IPS-18c (cell line): Measurements from ENCODE around the gene SUV39H1.

Source experiments
- H3K4me3 ChIP-seq: 2 replicates; pipeline ENCODE4 v1.7.0; 2013; ENCODE audit warnings: low read depth, mild to moderate bottlenecking, low read length, moderate library complexity; ENCODE audit not compliant: insufficient read depth
- H3K9me3 ChIP-seq: one replicate; pipeline ENCODE4 v1.6.1; 2013; ENCODE audit warnings: mild to moderate bottlenecking, low read length, moderate library complexity; ENCODE audit not compliant: control insufficient read depth, insufficient read depth

SUV39H1 gene

DNA sequence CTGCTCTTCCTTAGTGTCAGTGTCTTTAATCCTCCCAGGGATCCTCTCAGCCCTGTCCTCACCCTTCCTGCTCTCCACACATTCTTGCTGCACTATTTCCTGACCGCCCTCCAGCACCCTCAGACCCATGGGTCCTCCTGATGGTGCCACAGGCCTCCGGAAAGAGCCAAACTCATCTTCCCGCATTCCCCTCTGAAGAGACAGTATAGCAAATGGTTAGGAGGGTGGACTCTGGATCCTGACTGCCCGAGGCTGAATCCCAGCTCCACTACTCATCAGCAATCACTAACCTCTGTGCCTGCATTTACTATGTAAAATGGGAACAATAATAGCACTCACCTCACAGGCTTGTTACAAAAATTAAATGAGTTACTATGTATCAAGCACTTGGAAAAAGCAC is 6.2 kb downstream of the SUV39H1 start:
- Histone ChIP-seq H3K9me3 (peaks cover 2% of the 10 kb centered on the region), H3K4me3 (no peak overlapping the region)

DNA sequence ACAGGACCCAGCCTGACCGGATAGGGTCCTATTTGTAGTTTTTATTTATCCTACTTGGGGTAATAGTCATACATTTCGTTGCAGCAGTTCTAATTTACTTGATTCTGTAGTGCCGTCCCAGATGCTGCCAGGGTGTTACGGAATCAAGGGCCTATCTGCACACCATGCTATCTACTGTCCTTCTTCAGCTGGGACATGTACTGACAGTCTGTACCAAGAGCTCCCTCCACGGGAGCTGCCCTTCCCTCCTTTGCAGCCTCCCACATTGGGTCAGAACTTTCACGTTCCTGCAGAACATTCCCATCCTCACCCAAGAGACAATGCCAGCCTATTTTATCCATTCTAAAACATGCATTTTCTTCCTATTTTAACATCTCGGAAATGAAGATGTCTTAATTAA is 6.7 kb downstream of the SUV39H1 start:
- Histone ChIP-seq H3K4me3 (no peak overlapping the region), H3K9me3 (peaks cover 2% of the 10 kb centered on the region)

DNA sequence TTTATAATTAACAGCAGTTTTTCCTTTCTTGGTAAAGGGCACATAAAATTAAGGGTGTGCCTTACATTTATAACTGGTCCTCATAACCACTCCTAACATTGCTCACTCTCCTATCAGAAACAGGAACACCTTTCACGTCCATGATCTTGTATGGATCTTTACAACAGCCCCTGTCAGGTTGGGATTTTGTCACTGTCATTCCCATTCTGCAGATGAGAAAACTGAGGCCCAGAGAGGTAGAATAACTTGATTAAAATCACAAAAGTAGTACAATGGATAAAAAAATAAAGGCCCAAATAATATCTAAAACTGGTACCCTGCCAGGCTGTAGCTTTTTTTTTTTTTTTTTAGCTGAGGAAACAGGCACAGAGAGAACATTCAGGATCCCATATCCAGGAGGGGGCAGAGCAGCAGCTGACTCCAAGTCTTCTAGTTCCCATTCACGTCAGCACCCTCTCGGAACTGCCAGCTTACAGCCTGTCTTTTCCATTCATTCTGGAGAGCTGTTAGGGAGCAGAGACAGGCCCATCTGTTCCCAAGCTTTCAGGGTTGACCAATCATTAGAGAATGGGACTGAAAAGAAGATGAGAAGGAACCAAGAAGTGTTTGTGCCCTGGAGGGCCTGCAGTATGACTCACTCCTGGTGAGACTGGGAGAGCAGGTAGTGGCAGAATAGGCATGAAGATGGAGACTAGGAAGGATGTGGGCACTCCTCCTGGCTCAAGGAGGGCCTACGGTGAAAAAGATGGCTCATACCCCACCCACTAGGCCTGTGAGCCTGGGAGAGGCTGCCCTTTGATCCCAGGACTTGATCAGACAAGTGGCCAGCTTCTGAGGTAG is 7.3 kb downstream of the SUV39H1 start:
- Histone ChIP-seq H3K9me3 (peaks cover under 1% of the 10 kb centered on the region), H3K4me3 (no peak overlapping the region)

- peaks cover 3% of the 10 kb centered on the region for H3K9me3 ChIP-seq
- H3K4me3 ChIP-seq, result no peak overlapping the region
Measured at GRCh38 chrX:48705871-48706270, 9.3 kb downstream of the SUV39H1 start.

DNA sequence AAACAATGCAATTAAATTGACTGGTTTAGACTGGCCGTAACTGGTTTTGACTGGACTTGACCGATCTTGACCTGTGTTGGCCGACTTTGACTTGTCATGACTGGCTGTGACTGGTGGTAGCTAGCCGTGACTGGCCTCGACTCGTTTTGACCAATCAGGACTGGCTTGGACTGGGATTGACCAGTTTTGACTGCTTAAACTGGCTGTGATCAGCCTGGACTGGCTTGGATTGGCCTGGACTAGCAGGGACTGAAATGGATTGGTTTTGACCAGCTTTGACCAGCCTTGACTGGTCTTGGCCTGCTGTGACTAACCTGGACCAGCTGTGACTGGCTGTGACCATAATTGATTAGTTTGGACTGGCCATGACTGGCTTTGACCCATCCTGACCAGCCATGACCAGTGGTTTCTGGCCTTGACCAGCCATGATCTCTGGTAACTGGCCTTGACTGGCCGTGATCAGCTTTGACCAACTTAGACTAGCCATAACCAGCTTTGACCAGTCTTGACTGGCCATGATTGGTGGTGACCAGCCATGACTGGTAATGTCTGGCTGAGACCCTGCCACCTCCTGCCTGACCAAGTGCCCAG is 13.1 kb downstream of the SUV39H1 start:
- H3K4me3 ChIP-seq, result no peak overlapping the region
- H3K9me3 ChIP-seq, result peaks cover 5% of the 10 kb centered on the region

DNA sequence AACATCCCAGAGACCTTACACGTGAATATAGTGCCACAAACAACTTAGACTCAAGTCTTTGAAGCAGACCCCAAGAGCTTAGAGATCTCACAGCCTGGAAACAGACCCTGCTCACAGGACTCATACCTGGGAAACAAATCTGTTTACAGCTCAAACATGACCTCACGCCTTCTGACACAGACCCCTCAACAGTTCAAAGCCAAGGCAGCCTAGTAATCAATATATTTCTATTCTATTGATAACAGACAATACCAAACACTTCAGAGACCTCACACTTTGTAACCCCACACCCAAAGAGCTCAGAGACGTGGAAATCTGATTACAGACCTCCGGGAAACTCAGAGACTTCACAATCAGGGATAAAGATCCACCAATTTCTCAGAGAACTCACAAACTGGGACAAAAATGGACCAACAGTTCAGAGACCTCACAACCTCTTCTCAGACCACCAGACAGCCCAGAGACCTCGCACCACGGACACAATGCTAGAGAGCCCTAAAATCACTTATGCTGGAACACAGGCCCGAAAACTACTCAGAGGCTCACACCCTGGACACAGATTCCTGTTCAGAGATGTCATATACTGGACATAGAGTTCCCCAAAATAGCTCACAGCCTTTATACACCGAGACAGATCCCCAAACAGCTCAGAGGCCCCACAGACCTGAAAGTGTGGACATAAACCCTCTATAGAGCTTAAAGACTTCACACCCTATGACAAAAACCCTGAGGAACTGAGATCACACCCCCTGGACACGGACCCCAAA is 14.8 kb downstream of the SUV39H1 start:
- H3K4me3 ChIP-seq, result no peak overlapping the region
- peaks cover 5% of the 10 kb centered on the region for H3K9me3 ChIP-seq

- peaks cover 5% of the 10 kb centered on the region for H3K9me3 ChIP-seq
- H3K4me3 ChIP-seq, result no peak overlapping the region
Measured at GRCh38 chrX:48711929-48712505, 15.5 kb downstream of the SUV39H1 start.

- Histone ChIP-seq H3K4me3 (no peak overlapping the region), H3K9me3 (peaks cover 5% of the 10 kb centered on the region)
Measured at GRCh38 chrX:48713847-48714246, 17.3 kb downstream of the SUV39H1 start.

DNA sequence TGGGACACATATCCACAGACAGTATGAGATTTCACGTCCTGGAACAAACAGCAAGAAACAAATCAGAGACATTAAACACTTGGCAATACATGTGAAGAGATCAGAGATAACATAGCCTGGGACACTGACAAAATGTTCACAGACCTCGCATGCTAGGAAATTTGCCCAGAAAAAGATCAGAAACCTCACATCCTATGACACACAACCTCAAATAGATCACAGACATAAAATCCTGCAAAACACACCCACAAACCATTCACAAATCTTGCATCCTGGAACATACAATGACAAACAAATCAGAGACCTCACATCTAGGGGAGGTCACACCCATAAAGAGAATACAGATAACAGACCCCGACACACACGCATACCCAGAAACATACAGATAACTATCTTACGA is 18.0 kb downstream of the SUV39H1 start:
- Histone ChIP-seq H3K9me3 (peaks cover 5% of the 10 kb centered on the region), H3K4me3 (no peak overlapping the region)

DNA sequence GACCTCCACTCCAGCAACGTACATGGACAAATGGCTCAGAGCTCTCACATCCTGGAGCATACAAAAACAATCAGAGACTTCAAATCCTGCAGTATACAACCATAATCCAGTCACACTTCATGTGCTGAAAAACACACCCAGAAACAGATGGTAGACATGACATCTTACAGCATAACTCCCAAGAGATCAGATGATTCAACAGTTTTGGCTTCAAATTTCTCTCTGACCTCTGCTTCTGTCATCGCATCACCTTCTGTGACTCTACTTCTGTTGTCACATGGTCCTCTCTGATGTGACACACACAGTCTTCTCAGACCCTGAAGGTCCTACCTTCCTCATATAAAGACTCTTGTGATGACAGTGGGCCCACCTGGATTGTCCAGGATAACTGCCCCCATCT is 18.5 kb downstream of the SUV39H1 start:
- peaks cover 5% of the 10 kb centered on the region for H3K9me3 ChIP-seq
- no peak overlapping the region for H3K4me3 ChIP-seq

DNA sequence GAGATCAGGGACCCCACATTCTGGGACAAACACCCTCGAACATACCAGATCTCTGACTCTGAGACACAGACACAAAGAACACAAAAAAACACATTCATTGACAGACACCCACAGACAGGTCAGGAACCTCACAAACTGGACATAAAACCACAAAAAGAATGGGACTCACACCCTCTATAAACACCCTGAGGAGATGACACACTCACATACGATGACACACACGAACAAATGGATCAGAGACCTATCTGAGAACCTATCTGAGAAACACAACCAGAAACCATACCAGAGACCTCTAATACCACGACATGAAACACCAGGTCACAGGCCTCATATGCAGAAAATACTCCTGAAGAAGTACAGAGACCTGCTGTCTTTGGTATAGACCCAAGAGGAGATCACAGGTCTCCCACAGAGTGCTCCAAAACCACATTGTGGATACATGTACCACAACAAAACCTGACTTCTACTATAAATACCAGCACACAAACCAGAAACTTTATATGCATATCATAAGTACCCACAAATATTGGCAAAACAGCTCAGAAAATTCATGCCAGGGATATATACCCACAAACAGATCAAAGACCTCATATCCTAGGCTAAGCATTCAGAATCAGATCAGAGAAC is 19.5 kb downstream of the SUV39H1 start:
- H3K9me3 ChIP-seq, result peaks cover 2% of the 10 kb centered on the region

DNA sequence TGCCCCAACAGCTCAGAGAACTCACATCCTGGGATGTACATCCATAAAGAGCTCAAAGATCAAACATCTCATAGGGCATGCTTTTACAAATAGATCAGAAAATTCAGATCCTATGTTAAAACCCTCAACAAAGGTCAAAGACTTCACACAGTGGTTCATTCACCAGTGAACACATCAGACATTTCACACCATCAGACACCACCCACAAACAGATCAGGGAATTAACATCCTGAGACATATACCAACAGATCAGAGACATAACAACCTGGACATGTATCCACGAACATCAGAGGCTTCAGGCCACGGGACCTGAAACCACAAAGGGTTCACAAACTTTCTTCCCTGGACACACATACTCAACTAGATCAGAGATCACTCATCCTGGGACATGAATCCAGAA is 23.4 kb downstream of the SUV39H1 start:
- Histone ChIP-seq H3K9me3 (peaks cover under 1% of the 10 kb centered on the region), H3K4me3 (no peak overlapping the region)

More for the DNA sequence above, 19.5 kb downstream of the SUV39H1 start:
- H3K4me3 ChIP-seq, result no peak overlapping the region

- Histone ChIP-seq H3K4me3 (no peak overlapping the region), H3K9me3 (peaks cover 2% of the 10 kb centered on the region)
Measured at GRCh38 chrX:48720577-48721250, 24.2 kb downstream of the SUV39H1 start.

- Histone ChIP-seq H3K9me3 (peaks cover 2% of the 10 kb centered on the region), H3K4me3 (no peak overlapping the region)
Measured at GRCh38 chrX:48721916-48722315, 25.4 kb downstream of the SUV39H1 start.

GRCh38 chrX:48726596-48726995 is 30.1 kb downstream of the SUV39H1 start:
- peaks cover 7% of the 10 kb centered on the region for H3K9me3 ChIP-seq
- H3K4me3 ChIP-seq, result no peak overlapping the region

GRCh38 chrX:48728653-48729052 is 32.1 kb downstream of the SUV39H1 start:
- Histone ChIP-seq H3K9me3 (peaks cover 15% of the 10 kb centered on the region), H3K4me3 (no peak overlapping the region)

GRCh38 chrX:48736303-48736702 is 39.8 kb downstream of the SUV39H1 start:
- H3K4me3 ChIP-seq, result no peak overlapping the region
- peaks cover 19% of the 10 kb centered on the region for H3K9me3 ChIP-seq
